Caco-2 (cell line): ENCODE data around the gene SKAP1. TPM values are rescaled to one million over a fixed set of nuclear protein-coding genes. Genes with fewer than 3 reads are reported as not detected.

Source experiments
- BruUV-seq: library from RNA; stranded (reverse); fragments of 400-500 nt; replicated peaks from 2 replicates; lab custom pipeline; 2021; lab: Mats Ljungman, UMichigan
- CTCF ChIA-PET: fragments of 300-600 bp; sonication (Branson Sonifier 250); formaldehyde crosslinking; loops from one replicate; lab custom pipeline; 2022; ENCODE audit warnings: antibody characterized with exemption; lab: Charles Lee
- POLR2A ChIA-PET: fragments of 300-600 bp; sonication (Branson Sonifier 250); formaldehyde crosslinking; loops from one replicate; lab custom pipeline; 2022; ENCODE audit warnings: antibody characterized with exemption; lab: Charles Lee
- DNase-seq, 2 experiments: peaks; one replicate each; pipeline versions ENCODE4 v3.0.0 to v3.0.0-alpha.2; 2020 to 2022
- H3K27me3 ChIP-seq: replicated peaks from 2 replicates; pipeline ENCODE4 v1.6.0; 2011; ENCODE audit warnings: low read length; ENCODE audit not compliant: control insufficient read depth, insufficient read depth
- H3K36me3 ChIP-seq: 2 replicates; pipeline ENCODE4 v1.5.1; 2011; ENCODE audit warnings: low read length; ENCODE audit not compliant: control insufficient read depth, insufficient read depth
- H3K4me1 ChIP-seq: fragments of 250-450 bp; sonication (Bioruptor Pico); 2 replicates; pipeline ENCODE4 v1.5.1; 2020; ENCODE audit warnings: mild to moderate bottlenecking
- H3K4me3 ChIP-seq: 2 replicates; pipeline ENCODE4 v1.5.1; 2011; ENCODE audit warnings: low read depth, mild to moderate bottlenecking, control low read depth, low read length
- H3K9me3 ChIP-seq: fragments of 250-450 bp; sonication (Bioruptor Pico); 2 replicates; pipeline ENCODE4 v1.5.1; 2020; ENCODE audit warnings: mild to moderate bottlenecking, moderate library complexity
- H3K27ac Mint-ChIP-seq: one replicate; pipeline ENCODE4 v1.8.0; 2022; ENCODE audit warnings: mixed read lengths; ENCODE audit not compliant: unreplicated experiment
- H3K27me3 Mint-ChIP-seq: one replicate; pipeline ENCODE4 v1.8.0; 2022; ENCODE audit warnings: mixed read lengths; ENCODE audit not compliant: insufficient read depth, unreplicated experiment
- H3K36me3 Mint-ChIP-seq: one replicate; pipeline ENCODE4 v1.8.0; 2022; ENCODE audit warnings: mild to moderate bottlenecking, mixed read lengths; ENCODE audit not compliant: insufficient read depth, unreplicated experiment
- H3K4me1 Mint-ChIP-seq: one replicate; pipeline ENCODE4 v1.8.0; 2022; ENCODE audit warnings: low read depth, mixed read lengths; ENCODE audit not compliant: unreplicated experiment
- H3K4me3 Mint-ChIP-seq: one replicate; pipeline ENCODE4 v1.8.0; 2022; ENCODE audit warnings: mild to moderate bottlenecking, moderate library complexity, mixed read lengths; ENCODE audit not compliant: unreplicated experiment
- H3K9me3 Mint-ChIP-seq: one replicate; pipeline ENCODE4 v1.8.0; 2022; ENCODE audit warnings: mixed read lengths; ENCODE audit not compliant: unreplicated experiment
- CTCF ChIP-seq, 2 experiments: fragments of 200-600 bp in 1 of 2; IDR thresholded peaks; 1 replicate in 1 of 2; 2 replicates in 1 of 2; pipeline versions ENCODE4 v1.5.1 to v1.8.0; 2011 to 2022; ENCODE audit warnings: antibody characterized with exemption in 1 of 2, control low read depth in 1 of 2, inconsistent platforms in 1 of 2, low read depth in 1 of 2, low read length in 1 of 2, mild to moderate bottlenecking in 1 of 2, moderate library complexity in 1 of 2; ENCODE audit not compliant: insufficient read depth in 1 of 2, severe bottlenecking in 1 of 2, unreplicated experiment in 1 of 2
- intact Hi-C: fragments of 100-400 bp; cut with micrococcal nuclease; formaldehyde crosslinking; loops from one replicate; pipeline ENCODE4 v1.10.0; 2022; ENCODE audit not compliant: unreplicated experiment
- total RNA-seq: library from RNA; stranded (reverse); gene quantifications from 2 replicates; pipeline ENCODE4 v1.2.3, GENCODE V29; 2022

SKAP1 gene
- total RNA-seq, 1 experiment from 2014 or later: 0.70 TPM

- H3K27ac Mint-ChIP-seq: no peak overlapping the region
- H3K36me3 Mint-ChIP-seq: peaks cover 37% of the 10 kb centered on the region
Measured at GRCh38 chr17:48113201-48113676, 316.8 kb downstream of the SKAP1 start.

GRCh38 chr17:48111937-48112241, 318.1 kb downstream of the SKAP1 start:
- POLR2A ChIA-PET: no interaction called here
- no peak overlapping the region for H3K4me3 ChIP-seq
- no peak overlapping the region for H3K27ac Mint-ChIP-seq
- DNase-seq: no peak
- no TSS peak for BruUV-seq
- intact Hi-C loops: no loop called here
- no peak for TF ChIP-seq CTCF (IDR thresholded peaks at IDR 0.05; ENCODE audit: insufficient read depth in 1 of 2, low read depth in 1 of 2, low read length in 1 of 2, severe bottlenecking in 1 of 2, unreplicated experiment in 1 of 2)
- no peaks in the 10 kb centered on the region for H3K27me3 ChIP-seq
- 0 out of 2 replicates have a peak, but pooled peaks cover 6% of the 10 kb centered on the region for H3K4me1 ChIP-seq
- H3K27me3 Mint-ChIP-seq: no peaks in the 10 kb centered on the region
- no peak overlapping the region for H3K4me3 Mint-ChIP-seq
- CTCF ChIA-PET: interaction anchor here (0.8 to 1.6 kb wide), 3 partner anchors 13 to 87 kb away, joined by 3 to 5 read pairs (median 4); no protein-coding TSS in a partner anchor
- peaks cover 7% of the 10 kb centered on the region for H3K4me1 Mint-ChIP-seq
- no peaks in the 10 kb centered on the region for H3K36me3 ChIP-seq
- peaks cover 36% of the 10 kb centered on the region for H3K36me3 Mint-ChIP-seq
- H3K9me3 ChIP-seq: no peaks in the 10 kb centered on the region
- no peaks in the 10 kb centered on the region for H3K9me3 Mint-ChIP-seq

More at GRCh38 chr17:48113201-48113676, 316.8 kb downstream of the SKAP1 start:
- H3K4me1 Mint-ChIP-seq: peaks cover 7% of the 10 kb centered on the region
- intact Hi-C loops: no loop called here
- DNase-seq: no peak
- H3K4me3 ChIP-seq: no peak overlapping the region
- H3K9me3 Mint-ChIP-seq: no peaks in the 10 kb centered on the region
- no peaks in the 10 kb centered on the region for H3K27me3 ChIP-seq
- BruUV-seq: no TSS peak
- TF ChIP-seq CTCF (IDR thresholded peaks at IDR 0.05; ENCODE audit: insufficient read depth in 1 of 2, low read depth in 1 of 2, low read length in 1 of 2, severe bottlenecking in 1 of 2, unreplicated experiment in 1 of 2): no peak
- H3K4me3 Mint-ChIP-seq: no peak overlapping the region
- no peaks in the 10 kb centered on the region for H3K27me3 Mint-ChIP-seq
- H3K4me1 ChIP-seq: 0 out of 2 replicates have a peak, but pooled peaks cover 6% of the 10 kb centered on the region
- POLR2A ChIA-PET: no interaction called here
- H3K9me3 ChIP-seq: no peaks in the 10 kb centered on the region
- H3K36me3 ChIP-seq: no peaks in the 10 kb centered on the region
- CTCF ChIA-PET: interaction anchor here (0.7 kb wide), 1 partner anchor 40 kb away, joined by 3 read pairs; no protein-coding TSS in a partner anchor

- no peaks in the 10 kb centered on the region for H3K36me3 ChIP-seq
- intact Hi-C loops: no loop called here
- 0 out of 2 replicates have a peak, but pooled peaks cover 6% of the 10 kb centered on the region for H3K4me1 ChIP-seq
- H3K9me3 ChIP-seq: no peaks in the 10 kb centered on the region
- BruUV-seq: no TSS peak
- DNase-seq: no peak
- peaks cover 7% of the 10 kb centered on the region for H3K4me1 Mint-ChIP-seq
- no peaks in the 10 kb centered on the region for H3K9me3 Mint-ChIP-seq
- no peaks in the 10 kb centered on the region for H3K27me3 ChIP-seq
- no peak overlapping the region for H3K4me3 Mint-ChIP-seq
- ChIA-PET CTCF (interaction anchor here (1.6 kb wide), 1 partner anchor 42 kb away, joined by 5 read pairs; no protein-coding TSS in a partner anchor), POLR2A (interaction anchor here (0.5 kb wide), 1 partner anchor 886 kb away, joined by 3 read pairs; no protein-coding TSS in a partner anchor)
- H3K4me3 ChIP-seq: no peak overlapping the region
- H3K27me3 Mint-ChIP-seq: no peaks in the 10 kb centered on the region
- H3K27ac Mint-ChIP-seq: no peak overlapping the region
- no peak for TF ChIP-seq CTCF (IDR thresholded peaks at IDR 0.05; ENCODE audit: insufficient read depth in 1 of 2, low read depth in 1 of 2, low read length in 1 of 2, severe bottlenecking in 1 of 2, unreplicated experiment in 1 of 2)
- peaks cover 25% of the 10 kb centered on the region for H3K36me3 Mint-ChIP-seq
Measured at GRCh38 chr17:48110761-48111160, 319.3 kb downstream of the SKAP1 start.
